UCSD-AML1 (cell line): Measurements from ENCODE around the gene CNOT3.

Experiments
- DNase-seq: peaks from one replicate; lab custom pipeline; 2025; ENCODE audit not compliant: unreplicated experiment; lab: John Stamatoyannopoulos, UW

Gene CNOT3

GRCh38 chr19:54121259-54121658 is 16.3 kb upstream of the CNOT3 start:
- DNase-seq, result no peak

GRCh38 chr19:54123682-54124081 is 13.9 kb upstream of the CNOT3 start:
- no peak for DNase-seq

- DNase-seq, result no peak
Measured at GRCh38 chr19:54124393-54124792, 13.2 kb upstream of the CNOT3 start.

GRCh38 chr19:54125713-54126112 is 11.8 kb upstream of the CNOT3 start:
- DNase-seq, result no peak

- no peak for DNase-seq
Measured at GRCh38 chr19:54127688-54128440, 9.7 kb upstream of the CNOT3 start.

GRCh38 chr19:54128441-54128725 is 9.2 kb upstream of the CNOT3 start:
- DNase-seq, result no peak

- no peak for DNase-seq
Measured at GRCh38 chr19:54128796-54129616, 8.6 kb upstream of the CNOT3 start.

- DNase-seq, result no peak
Measured at GRCh38 chr19:54129617-54129996, 8.0 kb upstream of the CNOT3 start.

- no peak for DNase-seq
Measured at GRCh38 chr19:54133312-54133956, 4.1 kb upstream of the CNOT3 start.

- DNase-seq, result no peak
Measured at GRCh38 chr19:54133957-54134590, 3.5 kb upstream of the CNOT3 start.

GRCh38 chr19:54136086-54136863 is 1.3 kb upstream of the CNOT3 start:
- DNase-seq, result no peak

GRCh38 chr19:54136864-54137698 is 481 bp upstream of the CNOT3 start:
- DNase-seq, result peak; percentile 100

GRCh38 chr19:54138489-54139256 is 1.1 kb downstream of the CNOT3 start:
- DNase-seq, result no peak

GRCh38 chr19:54141356-54141755 is 3.8 kb downstream of the CNOT3 start:
- DNase-seq, result no peak

- DNase-seq, result no peak
Measured at GRCh38 chr19:54142166-54142780, 4.7 kb downstream of the CNOT3 start.

- no peak for DNase-seq
Measured at GRCh38 chr19:54145541-54146158, 8.1 kb downstream of the CNOT3 start.

GRCh38 chr19:54147676-54148075 is 10.1 kb downstream of the CNOT3 start:
- DNase-seq, result no peak

GRCh38 chr19:54148158-54148557 is 10.6 kb downstream of the CNOT3 start:
- no peak for DNase-seq
